ENCODE measurements around the gene TMEM184C. TPM values are rescaled to one million over a fixed set of nuclear protein-coding genes. Genes with fewer than 3 reads are reported as not detected.

TMEM184C gene
- total RNA-seq, 2 donors from 2014 or later: 23.2 to 30.2 TPM

DNA sequence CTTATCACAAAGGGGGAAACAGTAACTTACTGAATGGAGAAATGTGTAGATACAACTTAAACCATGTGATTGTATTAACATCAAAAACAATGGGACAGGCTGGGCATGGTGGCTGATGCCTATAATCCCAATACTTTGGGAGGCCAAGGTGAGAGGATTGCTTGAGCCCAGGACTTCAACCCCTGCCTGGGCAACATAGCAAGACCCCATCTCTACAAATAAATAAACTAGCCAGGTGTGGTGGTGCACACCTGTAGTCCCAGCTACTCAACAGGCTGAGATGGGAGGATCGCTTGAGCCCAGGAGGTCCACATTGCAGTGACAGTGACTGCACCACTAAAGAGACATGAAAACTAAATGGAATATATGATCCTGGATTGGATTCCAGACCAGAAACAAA lies 26.4 kb downstream of the TMEM184C start:
- Histone ChIP-seq H3K9me3 (no peaks in the 10 kb centered on the region), H3K27ac (no peak overlapping the region), H3K4me3 (no peak overlapping the region), H3K27me3 (replicated peaks; ENCODE audit: insufficient read depth) (no peaks in the 10 kb centered on the region), H3K4me1 (ENCODE audit: control insufficient read depth in 1 of 2, low read depth in 2 of 2) (peaks cover 0 to 6% of the 10 kb centered on the region in 2 donors), H3K36me3 (no peaks in the 10 kb centered on the region)
- TF ChIP-seq, protein P1, sequence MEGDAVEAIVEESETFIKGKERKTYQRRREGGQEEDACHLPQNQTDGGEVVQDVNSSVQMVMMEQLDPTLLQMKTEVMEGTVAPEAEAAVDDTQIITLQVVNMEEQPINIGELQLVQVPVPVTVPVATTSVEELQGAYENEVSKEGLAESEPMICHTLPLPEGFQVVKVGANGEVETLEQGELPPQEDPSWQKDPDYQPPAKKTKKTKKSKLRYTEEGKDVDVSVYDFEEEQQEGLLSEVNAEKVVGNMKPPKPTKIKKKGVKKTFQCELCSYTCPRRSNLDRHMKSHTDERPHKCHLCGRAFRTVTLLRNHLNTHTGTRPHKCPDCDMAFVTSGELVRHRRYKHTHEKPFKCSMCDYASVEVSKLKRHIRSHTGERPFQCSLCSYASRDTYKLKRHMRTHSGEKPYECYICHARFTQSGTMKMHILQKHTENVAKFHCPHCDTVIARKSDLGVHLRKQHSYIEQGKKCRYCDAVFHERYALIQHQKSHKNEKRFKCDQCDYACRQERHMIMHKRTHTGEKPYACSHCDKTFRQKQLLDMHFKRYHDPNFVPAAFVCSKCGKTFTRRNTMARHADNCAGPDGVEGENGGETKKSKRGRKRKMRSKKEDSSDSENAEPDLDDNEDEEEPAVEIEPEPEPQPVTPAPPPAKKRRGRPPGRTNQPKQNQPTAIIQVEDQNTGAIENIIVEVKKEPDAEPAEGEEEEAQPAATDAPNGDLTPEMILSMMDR (IDR thresholded peaks at IDR 0.05): no peak
- ATAC-seq (ENCODE audit: insufficient number of reproducible peaks, low FRiP score, low read depth): no peak
- no peak for DNase-seq (ENCODE audit: low spot score)

GRCh38 chr4:147644471-147644870 lies 27.3 kb downstream of the TMEM184C start:
- DNase-seq (ENCODE audit: low spot score): no peak
- peaks cover 0 to 6% of the 10 kb centered on the region in 2 donors for H3K4me1 ChIP-seq (ENCODE audit: control insufficient read depth in 1 of 2, low read depth in 2 of 2)
- no peaks in the 10 kb centered on the region for H3K36me3 ChIP-seq
- no peak overlapping the region for H3K4me3 ChIP-seq
- H3K9me3 ChIP-seq: no peaks in the 10 kb centered on the region
- TF ChIP-seq, protein P1 (IDR thresholded peaks at IDR 0.05): no peak
- no peaks in the 10 kb centered on the region for H3K27me3 ChIP-seq (replicated peaks; ENCODE audit: insufficient read depth)
- no peak for ATAC-seq (ENCODE audit: insufficient number of reproducible peaks, low FRiP score, low read depth)
- H3K27ac ChIP-seq: no peak overlapping the region

DNA sequence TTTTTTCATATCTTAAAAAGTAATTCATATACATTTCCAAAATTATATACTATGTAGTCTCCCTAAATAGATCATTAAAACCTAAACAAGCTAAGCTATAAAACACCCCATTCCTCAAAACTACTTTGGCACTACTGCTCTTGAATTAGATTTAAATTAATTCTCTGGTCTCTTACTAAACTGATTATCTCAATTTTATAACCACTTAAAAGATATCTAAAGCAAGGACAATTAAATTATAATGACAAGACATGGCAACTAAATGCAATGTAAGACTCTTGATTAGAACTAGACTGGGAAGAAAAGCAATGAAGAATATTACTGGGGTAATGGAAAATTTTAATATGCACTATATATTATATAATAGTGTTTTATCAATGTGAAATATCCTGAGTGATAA lies 27.9 kb downstream of the TMEM184C start:
- DNase-seq (ENCODE audit: low spot score) (no peak), ATAC-seq (ENCODE audit: insufficient number of reproducible peaks, low FRiP score, low read depth) (no peak)
- no peaks in the 10 kb centered on the region for H3K36me3 ChIP-seq
- TF ChIP-seq, protein P1 (IDR thresholded peaks at IDR 0.05): no peak
- no peak overlapping the region for H3K27ac ChIP-seq
- H3K27me3 ChIP-seq (replicated peaks; ENCODE audit: insufficient read depth): no peaks in the 10 kb centered on the region
- H3K4me1 ChIP-seq (ENCODE audit: control insufficient read depth in 1 of 2, low read depth in 2 of 2): peaks cover 0 to 6% of the 10 kb centered on the region in 2 donors
- H3K4me3 ChIP-seq: no peak overlapping the region
- H3K9me3 ChIP-seq: no peaks in the 10 kb centered on the region

DNA sequence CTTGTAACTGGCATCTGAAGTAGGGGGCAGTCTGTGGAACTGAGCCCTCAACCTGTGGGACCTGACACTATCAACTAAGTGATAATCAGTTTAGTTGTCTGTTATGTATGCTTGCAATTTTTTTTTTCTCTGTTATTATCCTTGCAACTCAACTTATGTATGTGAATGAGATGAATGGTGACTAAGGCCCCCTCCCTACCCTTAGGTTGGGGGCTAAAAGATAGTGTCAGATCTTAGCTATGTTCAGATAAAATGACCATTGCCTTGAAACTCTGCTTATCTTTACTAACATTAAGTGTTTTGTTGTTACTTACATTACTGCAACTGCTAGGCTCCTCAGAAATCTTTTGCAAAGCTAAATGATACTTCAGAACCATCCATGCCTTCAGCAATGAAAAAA lies 31.5 kb downstream of the TMEM184C start:
- Histone ChIP-seq H3K9me3 (no peaks in the 10 kb centered on the region), H3K27me3 (replicated peaks; ENCODE audit: insufficient read depth) (no peaks in the 10 kb centered on the region), H3K27ac (no peak overlapping the region), H3K4me1 (ENCODE audit: control insufficient read depth in 1 of 2, low read depth in 2 of 2) (peaks cover 0 to 6% of the 10 kb centered on the region in 2 donors), H3K4me3 (no peak overlapping the region), H3K36me3 (no peaks in the 10 kb centered on the region)
- no peak for ATAC-seq (ENCODE audit: insufficient number of reproducible peaks, low FRiP score, low read depth)
- DNase-seq (ENCODE audit: low spot score): no peak
- TF ChIP-seq, protein P1 (IDR thresholded peaks at IDR 0.05): no peak

- ATAC-seq (ENCODE audit: insufficient number of reproducible peaks, low FRiP score, low read depth): no peak
- no peak for DNase-seq (ENCODE audit: low spot score)
- no peaks in the 10 kb centered on the region for H3K27me3 ChIP-seq (replicated peaks; ENCODE audit: insufficient read depth)
- H3K27ac ChIP-seq: no peak overlapping the region
- no peaks in the 10 kb centered on the region for H3K9me3 ChIP-seq
- no peaks in the 10 kb centered on the region for H3K4me1 ChIP-seq (ENCODE audit: control insufficient read depth in 1 of 2, low read depth in 2 of 2)
- TF ChIP-seq, protein P1 (IDR thresholded peaks at IDR 0.05): no peak
- H3K4me3 ChIP-seq: no peak overlapping the region
- H3K36me3 ChIP-seq: no peaks in the 10 kb centered on the region
These were observed 34.4 kb downstream of the TMEM184C start for GRCh38 chr4:147651563-147651962.
